ENCODE results near the gene ALPP. TPM values are rescaled to one million over a fixed set of nuclear protein-coding genes. Genes with fewer than 3 reads are reported as not detected.

ALPP gene
- total and polyA plus RNA-seq, 2 donors (not counting 1 experiment from before 2014, with no cell fraction given): not detected

DNA sequence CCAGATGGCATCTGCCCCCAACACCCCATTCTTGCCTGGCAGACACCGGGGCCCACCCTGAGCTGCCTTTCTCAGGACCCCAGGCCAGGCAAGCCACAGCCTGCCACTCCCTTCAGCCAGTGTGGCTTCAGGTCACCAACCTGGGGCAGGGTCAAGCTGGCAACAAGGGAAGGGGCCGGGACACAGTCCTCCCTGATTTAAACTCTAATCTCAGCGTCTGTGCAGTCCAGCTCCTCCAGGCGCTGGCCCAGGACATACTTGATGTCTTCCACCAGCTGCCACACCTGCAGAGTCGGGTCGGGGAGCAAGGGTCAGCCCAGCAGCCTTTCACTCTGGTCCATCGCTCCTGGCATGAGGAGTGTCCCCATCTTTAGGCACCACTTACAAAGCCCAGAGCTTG is 29.0 kb upstream of the ALPP start:
- ChIA-PET CTCF (interaction anchor here (0.5 kb wide), 1 partner anchor 1648 kb away, joined by 3 read pairs; no protein-coding TSS in a partner anchor), POLR2A (no interaction called here)
- intact Hi-C loops (cut with micrococcal nuclease): no loop called here
- no peak overlapping the region for H3K27ac Mint-ChIP-seq
- H3K4me2 ChIP-seq (replicated peaks; ENCODE audit: low read depth, low read length, poor library complexity, severe bottlenecking): no peak overlapping the region
- no peaks in the 10 kb centered on the region for H3K4me1 Mint-ChIP-seq
- peaks cover 0 to 8% of the 10 kb centered on the region in 2 donors for H3K4me1 ChIP-seq (ENCODE audit: control insufficient read depth in 2 of 2, insufficient read depth in 2 of 2, low read length in 2 of 2)
- DNase-seq (no peak), ATAC-seq (ENCODE audit: low read depth) (no peak)
- TF ChIP-seq, protein P1, sequence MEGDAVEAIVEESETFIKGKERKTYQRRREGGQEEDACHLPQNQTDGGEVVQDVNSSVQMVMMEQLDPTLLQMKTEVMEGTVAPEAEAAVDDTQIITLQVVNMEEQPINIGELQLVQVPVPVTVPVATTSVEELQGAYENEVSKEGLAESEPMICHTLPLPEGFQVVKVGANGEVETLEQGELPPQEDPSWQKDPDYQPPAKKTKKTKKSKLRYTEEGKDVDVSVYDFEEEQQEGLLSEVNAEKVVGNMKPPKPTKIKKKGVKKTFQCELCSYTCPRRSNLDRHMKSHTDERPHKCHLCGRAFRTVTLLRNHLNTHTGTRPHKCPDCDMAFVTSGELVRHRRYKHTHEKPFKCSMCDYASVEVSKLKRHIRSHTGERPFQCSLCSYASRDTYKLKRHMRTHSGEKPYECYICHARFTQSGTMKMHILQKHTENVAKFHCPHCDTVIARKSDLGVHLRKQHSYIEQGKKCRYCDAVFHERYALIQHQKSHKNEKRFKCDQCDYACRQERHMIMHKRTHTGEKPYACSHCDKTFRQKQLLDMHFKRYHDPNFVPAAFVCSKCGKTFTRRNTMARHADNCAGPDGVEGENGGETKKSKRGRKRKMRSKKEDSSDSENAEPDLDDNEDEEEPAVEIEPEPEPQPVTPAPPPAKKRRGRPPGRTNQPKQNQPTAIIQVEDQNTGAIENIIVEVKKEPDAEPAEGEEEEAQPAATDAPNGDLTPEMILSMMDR (IDR thresholded peaks at IDR 0.05): no peak
- TF ChIP-seq EZH2 (IDR thresholded peaks at IDR 0.05; ENCODE audit: borderline replicate concordance, insufficient read depth, low read depth, low read length, poor library complexity, severe bottlenecking): no peak
- H3K79me2 ChIP-seq (ENCODE audit: control insufficient read depth, insufficient read depth, low read length): no peaks in the 10 kb centered on the region
- no peak overlapping the region for H3K9ac ChIP-seq (ENCODE audit: low read length)
- H3K27ac ChIP-seq (ENCODE audit: low read length in 2 of 2): no peak overlapping the region
- no peak overlapping the region for H3K4me3 ChIP-seq (ENCODE audit: control extremely low read depth in 1 of 5, extremely low read depth in 1 of 5, insufficient read depth in 1 of 5, low read depth in 2 of 5, low read length in 4 of 5)
- no peaks in the 10 kb centered on the region for H3K36me3 ChIP-seq (replicated peaks in 1 of 2; ENCODE audit: control extremely low read depth in 1 of 2, control insufficient read depth in 1 of 2, extremely low read depth in 1 of 2, insufficient read depth in 2 of 2, low read length in 1 of 2)
- H4K20me1 ChIP-seq (ENCODE audit: control insufficient read depth, insufficient read depth, low read length, poor library complexity, severe bottlenecking): no peaks in the 10 kb centered on the region
- WGBS (ENCODE audit: insufficient coverage): 97% methylated on average over 7 of the region's 7 CpGs
- peaks cover 0 to 48% (median 17%) of the 10 kb centered on the region in 4 experiments for H3K27me3 ChIP-seq (replicated peaks in 1 of 4; ENCODE audit: control extremely low read depth in 1 of 4, control insufficient read depth in 3 of 4, insufficient read depth in 4 of 4, low read length in 3 of 4)
- no peak overlapping the region for H2AFZ ChIP-seq (ENCODE audit: insufficient read depth, low read depth, low read length, poor library complexity, severe bottlenecking)
- H3K4me3 Mint-ChIP-seq: no peak overlapping the region
- H3K9me3 ChIP-seq (ENCODE audit: control extremely low read depth in 1 of 3, control insufficient read depth in 2 of 3, insufficient read depth in 1 of 3, low read length in 2 of 3): peaks cover 0 to 35% (median 0%) of the 10 kb centered on the region in 3 donors
- peaks cover 15% of the 10 kb centered on the region for H3K27me3 Mint-ChIP-seq
- H3K9me3 Mint-ChIP-seq (ENCODE audit: insufficient read depth): peaks cover 3% of the 10 kb centered on the region

- H3K4me1 Mint-ChIP-seq: no peaks in the 10 kb centered on the region
- no peak overlapping the region for H3K4me3 Mint-ChIP-seq
- 77% methylated on average over 12 of the region's 14 CpGs for WGBS (ENCODE audit: insufficient coverage)
- peaks cover 0 to 53% (median 17%) of the 10 kb centered on the region in 4 experiments for H3K27me3 ChIP-seq (replicated peaks in 1 of 4; ENCODE audit: control extremely low read depth in 1 of 4, control insufficient read depth in 3 of 4, insufficient read depth in 4 of 4, low read length in 3 of 4)
- H3K27me3 Mint-ChIP-seq: peaks cover 17% of the 10 kb centered on the region
- H4K20me1 ChIP-seq (ENCODE audit: control insufficient read depth, insufficient read depth, low read length, poor library complexity, severe bottlenecking): no peaks in the 10 kb centered on the region
- H3K27ac ChIP-seq (ENCODE audit: low read length in 2 of 2): no peak overlapping the region
- no peak for TF ChIP-seq EZH2 (IDR thresholded peaks at IDR 0.05; ENCODE audit: borderline replicate concordance, insufficient read depth, low read depth, low read length, poor library complexity, severe bottlenecking)
- TF ChIP-seq, protein P1 (IDR thresholded peaks at IDR 0.05): no peak
- H3K79me2 ChIP-seq (ENCODE audit: control insufficient read depth, insufficient read depth, low read length): no peaks in the 10 kb centered on the region
- CTCF ChIA-PET: no interaction called here
- DNase-seq: no peak
- H3K27ac Mint-ChIP-seq: no peak overlapping the region
- no peak overlapping the region for H3K9ac ChIP-seq (ENCODE audit: low read length)
- no peak overlapping the region for H2AFZ ChIP-seq (ENCODE audit: insufficient read depth, low read depth, low read length, poor library complexity, severe bottlenecking)
- POLR2A ChIA-PET: no interaction called here
- intact Hi-C loops (cut with micrococcal nuclease): no loop called here
- H3K4me1 ChIP-seq (ENCODE audit: control insufficient read depth in 2 of 2, insufficient read depth in 2 of 2, low read length in 2 of 2): peaks cover 0 to 8% of the 10 kb centered on the region in 2 donors
- no peaks in the 10 kb centered on the region for H3K36me3 ChIP-seq (replicated peaks in 1 of 2; ENCODE audit: control extremely low read depth in 1 of 2, control insufficient read depth in 1 of 2, extremely low read depth in 1 of 2, insufficient read depth in 2 of 2, low read length in 1 of 2)
- peaks cover 0 to 35% (median 0%) of the 10 kb centered on the region in 3 donors for H3K9me3 ChIP-seq (ENCODE audit: control extremely low read depth in 1 of 3, control insufficient read depth in 2 of 3, insufficient read depth in 1 of 3, low read length in 2 of 3)
- no peak overlapping the region for H3K4me3 ChIP-seq (ENCODE audit: control extremely low read depth in 1 of 5, extremely low read depth in 1 of 5, insufficient read depth in 1 of 5, low read depth in 2 of 5, low read length in 4 of 5)
- H3K9me3 Mint-ChIP-seq (ENCODE audit: insufficient read depth): peaks cover 3% of the 10 kb centered on the region
- H3K4me2 ChIP-seq (replicated peaks; ENCODE audit: low read depth, low read length, poor library complexity, severe bottlenecking): no peak overlapping the region
- ATAC-seq (ENCODE audit: low read depth): no peak
Measured at GRCh38 chr2:232349946-232350635, 28.5 kb upstream of the ALPP start.
